ENCODE results near the gene CDK5RAP3. TPM values are rescaled to one million over a fixed set of nuclear protein-coding genes. Genes with fewer than 3 reads are reported as not detected.

Gene CDK5RAP3
- polyA plus RNA-seq, 5 donors = 141 to 179 (median 149) TPM

DNA sequence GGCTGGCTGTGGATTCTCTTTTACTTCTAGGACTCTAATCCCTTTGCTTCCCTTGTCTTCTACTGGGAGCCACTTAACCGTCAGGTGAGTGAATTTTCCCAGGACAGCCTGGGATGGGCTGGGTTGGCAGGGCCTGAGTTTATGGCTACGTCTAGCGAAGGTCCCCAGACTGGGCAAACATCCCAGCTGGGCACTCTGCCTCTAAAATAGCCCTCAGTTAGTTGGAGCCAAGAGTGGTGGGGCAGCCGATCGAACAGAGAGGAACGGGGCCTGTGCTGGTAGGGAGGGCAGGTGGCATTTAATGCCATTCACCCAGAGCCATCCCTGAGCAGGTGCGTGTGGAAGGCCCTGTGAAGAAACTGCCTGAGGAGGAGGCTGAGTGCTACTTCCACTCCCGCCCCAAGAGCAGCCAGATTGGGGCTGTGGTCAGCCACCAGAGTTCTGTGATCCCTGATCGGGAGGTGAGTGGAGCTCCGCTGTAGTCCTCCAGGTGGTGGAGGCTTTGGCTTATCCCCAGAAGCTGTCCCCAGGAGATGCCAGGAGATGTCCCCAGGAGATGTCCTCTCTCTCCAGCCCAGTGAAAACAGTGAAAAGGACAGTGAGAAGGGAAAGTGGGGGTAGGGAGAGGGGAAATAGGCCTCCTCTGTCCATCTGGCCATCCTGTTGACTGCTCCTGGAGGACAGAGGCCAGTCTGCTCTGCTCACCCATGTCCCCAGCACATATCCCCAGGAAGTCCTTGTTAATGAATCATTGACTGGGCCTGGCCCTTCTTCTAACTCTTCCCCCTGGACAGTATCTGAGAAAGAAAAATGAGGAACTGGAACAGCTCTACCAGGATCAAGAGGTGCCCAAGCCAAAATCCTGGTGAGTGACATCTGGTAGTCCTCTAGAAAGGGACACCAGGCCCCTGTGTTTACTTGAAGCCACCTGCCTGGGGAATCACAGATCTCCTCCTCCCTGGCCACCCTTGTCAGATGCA, 25.1 kb upstream of the CDK5RAP3 start:
- no peak for DNase-seq

DNA sequence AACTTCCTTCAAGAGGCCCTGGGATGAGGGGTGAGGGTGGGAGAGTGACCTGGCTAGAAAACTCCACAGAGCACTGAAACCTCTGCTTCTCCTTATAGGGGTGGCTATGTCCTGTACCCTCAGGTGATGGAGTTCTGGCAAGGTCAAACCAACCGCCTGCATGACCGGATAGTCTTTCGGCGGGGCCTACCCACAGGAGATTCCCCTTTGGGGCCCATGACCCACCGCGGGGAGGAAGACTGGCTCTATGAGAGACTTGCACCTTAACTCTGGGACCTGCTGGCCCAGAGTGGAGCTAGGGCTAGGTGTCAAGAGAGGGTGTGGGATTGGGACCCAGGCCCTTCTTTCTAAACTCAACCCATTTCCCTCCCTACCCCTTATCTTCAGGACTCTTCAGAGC, 24.4 kb upstream of the CDK5RAP3 start:
- no peak for DNase-seq

DNA sequence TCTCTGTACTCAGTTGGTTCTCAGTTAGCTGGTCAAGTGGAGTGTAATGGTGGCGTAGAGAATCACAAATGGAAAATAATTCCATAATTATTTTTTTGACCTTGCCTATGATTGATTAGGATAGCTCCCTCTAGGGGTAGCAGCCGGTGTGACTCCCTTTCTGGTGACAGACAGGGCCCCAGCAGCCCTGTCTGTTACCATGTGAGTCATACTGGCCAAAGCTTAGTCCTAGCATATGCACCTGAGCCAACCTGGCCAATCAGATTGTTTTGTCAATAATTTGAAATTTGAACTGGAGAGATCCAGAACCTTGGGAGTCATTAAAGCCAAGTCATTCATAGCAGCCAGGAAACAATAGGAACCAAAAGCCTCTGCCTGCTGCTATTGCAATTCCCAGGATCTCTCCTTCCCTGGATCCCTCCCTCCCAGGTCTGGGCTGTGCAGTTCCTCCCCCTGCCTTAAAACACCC, 23.9 kb upstream of the CDK5RAP3 start:
- DNase-seq = no peak

DNA sequence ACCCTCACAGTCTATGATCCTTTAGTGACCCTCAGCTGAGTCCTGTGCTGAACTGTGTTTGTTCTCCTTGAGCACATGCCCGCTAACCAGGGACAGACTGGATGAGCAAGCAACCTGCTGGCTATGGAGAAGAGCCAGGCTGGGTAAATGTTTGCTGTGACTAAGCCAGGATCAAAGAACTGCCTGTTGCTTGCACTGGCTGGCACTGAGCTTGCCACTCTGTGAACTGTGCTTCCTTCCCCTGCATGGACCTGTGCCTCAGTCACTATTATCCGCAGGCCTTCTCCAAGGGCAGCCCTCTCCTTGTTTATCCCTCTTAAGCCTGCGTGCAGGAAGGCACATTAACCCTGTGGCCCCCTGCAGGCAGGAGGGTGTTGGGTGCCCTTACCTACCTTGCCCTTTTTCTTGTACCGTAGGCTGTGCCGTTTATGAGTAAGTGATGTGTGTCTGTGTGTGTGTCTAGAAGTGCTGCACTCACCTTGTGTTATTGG, 22.2 kb upstream of the CDK5RAP3 start:
- DNase-seq = no peak

DNA sequence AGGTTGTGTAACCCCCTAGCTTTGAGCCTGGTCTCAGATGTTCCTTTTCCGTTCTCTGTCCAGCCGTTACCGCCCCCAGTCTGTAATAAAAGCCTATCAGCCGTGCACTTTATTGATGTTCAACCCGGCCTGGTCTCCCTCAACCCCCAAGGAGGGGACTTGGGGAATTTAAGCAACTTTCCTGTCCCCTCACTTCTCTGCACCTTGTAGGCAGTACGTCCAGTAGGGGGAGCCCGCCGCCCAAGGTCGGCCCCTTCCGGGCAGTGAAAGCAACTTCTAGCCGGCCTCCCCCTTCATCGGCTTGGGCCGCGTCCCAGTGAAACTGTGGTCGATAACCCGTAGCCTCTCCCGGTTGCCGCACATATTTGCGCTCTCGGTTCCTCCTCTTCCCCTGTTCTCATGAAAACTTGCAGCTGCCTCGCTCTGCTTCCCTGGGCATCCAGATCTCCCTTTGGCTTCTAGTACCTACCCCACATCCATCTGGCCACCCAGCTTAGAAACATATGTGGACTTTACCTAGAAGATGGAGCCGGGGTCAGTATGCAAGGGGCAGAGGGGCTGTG, 21.6 kb upstream of the CDK5RAP3 start:
- peak; percentile 74 to 76 for DNase-seq

DNA sequence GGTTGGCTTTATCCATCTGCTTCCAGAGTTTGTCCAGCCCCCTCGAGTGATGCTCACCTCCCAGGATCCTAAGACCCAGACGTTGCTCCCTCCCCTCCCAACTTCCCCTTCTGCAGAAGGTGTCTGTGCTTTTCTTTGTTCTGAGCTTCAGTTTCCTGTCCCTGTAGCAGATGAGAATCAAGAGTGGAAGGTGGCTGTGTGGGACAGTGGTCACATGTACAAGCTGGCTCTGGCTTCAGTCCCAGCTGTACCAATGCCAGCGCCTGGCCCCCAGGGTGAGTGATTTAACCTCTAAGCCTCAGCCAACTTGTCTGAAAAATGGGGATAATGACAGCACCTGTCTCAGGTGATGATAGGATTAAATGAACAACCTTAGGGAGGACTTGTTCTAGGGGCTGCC, 21.0 kb upstream of the CDK5RAP3 start:
- DNase-seq = no peak

DNA sequence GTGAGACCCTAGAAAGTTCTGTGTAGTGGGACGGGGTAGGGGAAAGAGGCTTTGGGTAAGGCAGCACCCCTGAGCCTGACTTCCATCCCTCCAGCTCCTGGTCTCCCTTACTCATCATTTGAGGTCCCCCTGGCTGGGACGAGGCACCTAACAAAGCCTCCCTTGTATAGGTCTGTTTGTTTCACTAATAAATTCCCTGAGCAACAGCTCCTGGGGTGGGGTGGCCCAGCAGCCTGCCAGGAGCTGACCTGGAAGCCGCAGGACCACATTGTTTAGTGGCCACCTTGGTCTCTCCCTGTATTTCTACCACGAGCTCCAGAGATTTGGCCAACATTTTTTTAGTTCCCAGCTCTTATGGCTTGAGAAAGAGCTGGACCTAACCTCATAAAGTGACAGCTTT, 20.5 kb upstream of the CDK5RAP3 start:
- DNase-seq = no peak

DNA sequence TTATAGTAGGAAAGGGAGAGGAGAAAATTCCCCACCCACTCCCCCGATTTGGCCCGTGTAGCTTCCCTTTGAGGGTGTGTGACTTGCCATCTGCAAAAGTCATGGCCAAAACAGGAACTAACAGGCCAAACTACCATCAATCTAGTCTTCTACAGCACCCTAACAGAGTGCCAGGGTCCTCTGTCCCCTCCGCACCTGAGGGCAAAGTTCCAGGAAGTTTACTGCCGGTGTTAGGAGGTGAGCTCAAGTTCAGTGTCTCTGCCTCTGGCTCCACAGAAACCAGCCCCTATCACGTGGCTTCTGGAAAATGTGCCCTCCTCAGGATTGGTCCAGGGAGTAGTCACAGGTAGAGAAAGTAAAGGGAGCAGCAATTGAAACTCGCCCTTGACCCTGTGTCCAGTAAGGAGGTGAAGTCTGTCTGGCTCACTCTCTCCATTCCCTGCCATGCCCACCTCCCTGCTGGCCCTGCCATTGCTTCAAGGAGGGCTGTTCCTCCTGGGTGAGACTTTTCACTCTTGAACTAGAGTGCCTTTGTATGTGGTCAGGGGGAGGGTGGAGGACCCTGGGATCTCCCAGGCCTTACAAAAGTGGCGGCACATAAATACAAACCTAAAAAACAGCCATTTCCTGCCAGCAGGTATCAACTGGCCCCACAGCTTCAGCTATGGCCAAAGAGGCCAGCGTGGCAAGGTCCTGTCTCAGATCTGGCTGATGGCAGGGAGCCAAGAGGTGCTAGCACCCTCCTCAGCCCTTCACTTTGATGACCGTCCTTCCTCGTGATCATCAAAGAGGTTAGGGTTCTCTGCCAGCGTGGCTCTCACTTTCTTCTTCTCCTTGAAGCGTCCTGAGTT, 18.5 kb upstream of the CDK5RAP3 start:
- DNase-seq = no peak

DNA sequence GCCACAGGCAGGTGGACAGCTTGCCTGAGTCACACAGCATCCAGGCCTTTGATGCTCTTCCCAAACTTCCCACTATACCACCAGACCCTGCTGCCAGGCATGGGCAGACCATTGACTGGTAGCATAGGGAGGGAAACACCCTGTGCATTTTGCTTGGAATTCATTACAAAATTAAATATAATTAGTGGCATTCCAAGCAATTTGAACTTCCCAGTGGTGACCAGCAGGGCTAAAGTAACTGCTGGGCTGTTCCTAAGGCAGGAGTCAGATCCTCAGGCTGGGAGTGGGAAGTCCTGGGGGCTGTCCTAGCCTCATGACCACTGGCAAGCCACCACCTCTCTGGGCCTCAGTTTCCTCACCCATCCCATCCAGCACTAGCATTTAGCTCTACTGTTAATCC, 17.0 kb upstream of the CDK5RAP3 start:
- no peak for DNase-seq

DNA sequence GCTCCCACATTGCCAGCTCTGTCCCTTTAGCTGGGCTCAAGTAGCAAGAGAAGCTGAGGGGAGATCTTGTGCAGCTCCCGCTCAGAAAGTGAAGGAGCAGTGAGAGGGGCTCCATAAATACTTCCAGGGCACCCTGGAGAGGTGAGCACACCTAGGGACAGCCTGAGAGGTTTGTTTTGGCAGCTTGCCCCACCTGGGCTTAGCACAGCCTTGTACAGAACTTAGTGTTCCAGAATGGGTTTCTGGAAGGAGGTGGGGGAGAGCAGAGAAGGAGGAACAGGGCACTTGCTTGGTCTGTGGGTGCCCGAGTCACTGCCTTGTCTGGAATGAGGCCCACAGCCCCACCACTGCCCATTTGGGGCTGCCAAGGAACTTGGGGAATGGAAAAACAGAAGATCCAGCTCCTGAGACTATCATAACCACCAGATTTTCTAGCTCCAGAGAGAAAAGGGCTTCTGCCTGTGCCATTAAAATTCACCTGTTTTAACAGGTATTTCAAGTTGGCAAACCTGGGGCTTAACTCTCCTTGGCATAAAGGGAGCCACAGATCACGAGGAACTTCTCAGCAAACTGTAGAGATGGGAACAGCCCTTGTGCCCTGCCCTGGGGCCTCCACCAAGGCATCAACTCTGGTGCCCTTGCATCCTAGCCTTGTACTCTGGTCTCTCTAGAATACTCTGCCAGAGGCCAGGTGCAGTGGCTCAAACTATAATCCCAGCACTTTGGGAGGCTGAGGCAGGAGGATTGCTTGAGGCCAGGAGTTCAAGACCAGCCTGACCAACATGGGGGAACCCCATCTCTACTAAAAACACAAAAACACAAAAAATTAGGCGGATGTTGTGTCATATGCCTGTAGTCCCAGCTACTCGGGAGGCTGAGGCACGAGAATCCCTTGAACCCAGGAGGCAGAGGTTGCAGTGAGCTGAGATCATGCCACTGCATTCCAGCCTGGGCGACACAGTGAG, 15.1 kb upstream of the CDK5RAP3 start:
- DNase-seq = peak; percentile 60 to 69

DNA sequence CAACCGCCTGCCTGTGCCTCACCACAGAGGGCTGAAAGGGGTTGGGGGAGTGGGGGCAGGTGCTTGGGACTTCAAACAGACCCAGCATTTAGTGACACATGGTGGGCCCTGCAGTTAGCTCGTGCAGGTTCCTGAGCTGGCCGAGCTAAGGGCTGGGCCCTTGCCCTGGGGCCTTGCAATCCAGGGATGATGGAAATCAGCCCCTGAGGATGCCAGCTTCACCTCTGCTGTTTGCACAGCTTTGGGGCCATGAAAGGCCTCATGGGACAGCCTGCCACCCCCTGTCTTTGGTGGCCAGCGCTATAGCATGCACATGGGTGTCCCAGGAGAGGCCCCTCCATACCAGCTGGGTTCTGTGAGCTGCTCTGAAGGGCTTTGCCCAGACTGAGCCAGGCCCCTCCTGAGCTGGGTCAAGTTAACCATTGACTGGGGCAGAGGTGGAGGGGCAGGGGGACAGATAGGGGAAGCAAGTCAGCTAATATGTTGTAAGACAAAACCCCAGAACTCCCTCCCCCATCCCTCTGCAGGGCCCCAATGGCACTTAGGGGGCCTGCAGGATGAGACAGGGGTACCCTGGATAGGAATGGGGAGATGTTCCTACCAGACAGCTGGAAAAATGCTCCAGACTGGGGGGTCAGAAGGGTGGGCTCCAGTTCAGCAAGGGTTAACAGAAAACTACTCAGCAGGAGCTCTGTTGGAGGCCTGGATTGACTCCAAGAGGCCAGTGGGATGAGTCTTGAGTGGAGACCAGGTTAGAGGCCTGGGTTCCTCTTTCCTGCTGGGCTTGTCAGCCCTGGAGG, 13.9 kb upstream of the CDK5RAP3 start:
- DNase-seq = no peak

DNA sequence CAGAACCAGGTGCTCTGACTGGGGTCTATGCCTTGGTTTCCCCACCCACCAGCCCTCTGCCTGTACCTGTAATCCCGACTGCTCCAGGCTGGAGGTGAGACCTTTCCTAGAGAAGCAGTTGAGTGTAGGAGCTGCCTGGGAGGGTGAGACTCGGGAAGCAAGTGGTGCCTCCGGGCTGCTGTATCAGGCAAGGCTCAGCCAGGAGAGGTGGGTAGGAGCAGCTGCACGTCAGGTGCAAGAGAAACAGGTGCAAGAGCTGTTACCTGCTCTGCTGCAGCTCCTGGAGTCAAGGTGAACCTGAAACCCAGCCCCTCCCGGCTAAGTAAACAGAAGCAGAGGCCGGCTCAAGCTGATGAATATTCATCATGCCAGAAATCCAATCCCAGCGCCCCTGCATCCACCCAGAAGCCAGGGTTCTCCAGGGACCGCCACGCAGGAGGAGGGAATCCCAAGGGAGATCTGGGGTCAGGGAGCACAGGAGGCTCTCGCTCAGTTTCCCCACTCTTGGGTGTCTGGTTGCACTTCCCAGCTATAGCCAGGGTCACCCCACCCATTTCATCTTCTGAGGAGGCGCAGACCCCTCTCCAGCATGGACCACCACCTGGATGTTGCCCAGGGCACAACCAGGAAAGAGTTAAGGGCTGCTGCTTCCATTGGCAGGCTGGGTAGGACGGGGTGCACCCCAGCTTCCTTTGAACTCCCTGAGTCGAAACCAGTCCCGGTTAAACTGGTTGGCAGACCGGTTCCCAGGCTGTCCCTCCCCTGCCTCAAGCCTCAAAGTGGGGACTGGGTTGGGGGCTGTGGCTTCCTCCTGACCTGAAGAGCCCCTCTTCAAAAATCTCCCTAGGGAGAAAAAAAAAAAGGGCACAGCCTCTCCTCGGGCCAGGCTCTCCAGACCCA, 13.1 kb upstream of the CDK5RAP3 start, which contains the start of gene PRR15L:
Gene PRR15L (minus strand): TSS at position 293 of the 900 bp plus-strand sequence. CDS start 4,649 bp downstream, outside the sequence.
- DNase-seq = peak in 1 of 2 donors; percentile 60

DNA sequence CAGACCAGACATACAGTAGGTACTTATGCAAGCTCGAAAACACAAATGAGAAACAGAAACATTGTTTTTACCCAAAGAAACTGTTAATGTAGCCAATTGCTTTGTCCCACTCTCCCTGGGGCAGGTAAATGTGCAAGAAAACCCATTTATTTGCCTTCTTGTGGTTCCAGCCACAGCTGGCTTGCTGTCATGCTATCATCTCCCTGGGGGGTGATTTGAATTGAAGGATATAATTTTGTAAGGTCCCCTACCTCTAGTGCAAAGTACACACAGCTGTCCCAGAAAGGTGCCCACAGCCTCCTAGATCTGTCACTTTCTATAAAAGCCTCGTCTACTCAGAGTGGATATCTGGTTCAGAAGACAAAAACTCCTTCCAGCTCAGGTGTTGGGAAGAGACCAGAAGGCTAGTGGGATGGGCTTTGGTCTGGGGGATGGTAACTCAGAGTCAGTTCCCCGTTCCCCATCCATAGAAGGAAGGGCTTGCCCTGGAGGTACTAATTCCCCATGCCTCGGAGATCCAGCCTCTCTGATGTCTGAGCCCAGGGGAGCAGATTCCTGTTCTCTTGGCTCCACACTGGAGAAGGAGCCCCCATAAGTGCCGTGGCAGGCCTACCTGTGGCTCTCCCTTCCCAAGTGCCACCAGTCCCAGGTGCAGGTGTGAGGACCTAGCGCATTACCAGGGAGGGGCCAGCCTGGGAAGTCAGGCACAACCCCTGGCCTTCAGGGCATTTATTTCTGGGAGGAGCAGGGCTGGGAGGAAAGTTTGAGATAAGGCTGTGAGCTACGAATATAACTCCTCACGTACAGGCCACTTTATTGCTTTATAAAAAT, 10.9 kb upstream of the CDK5RAP3 start:
- no peak for DNase-seq

DNA sequence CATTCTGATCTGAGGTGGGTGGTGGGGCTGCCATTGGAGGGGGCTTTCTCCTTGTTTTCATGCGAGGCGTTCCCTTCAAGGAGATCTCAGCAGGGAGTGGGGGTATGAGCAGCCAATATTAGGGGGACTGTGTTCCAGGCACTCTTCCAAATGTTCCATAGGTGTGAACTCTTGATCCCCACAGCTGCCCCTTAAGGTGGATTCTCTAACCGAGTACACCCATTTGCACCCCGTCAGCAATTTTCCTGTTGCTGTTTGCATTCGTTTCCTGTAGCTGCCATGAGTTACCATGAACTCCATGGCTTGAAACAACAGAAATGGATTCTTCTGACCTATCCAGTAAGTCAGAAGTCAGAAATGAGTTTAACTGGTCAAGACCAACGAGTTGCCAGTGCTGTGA, 9.5 kb upstream of the CDK5RAP3 start:
- DNase-seq = no peak

DNA sequence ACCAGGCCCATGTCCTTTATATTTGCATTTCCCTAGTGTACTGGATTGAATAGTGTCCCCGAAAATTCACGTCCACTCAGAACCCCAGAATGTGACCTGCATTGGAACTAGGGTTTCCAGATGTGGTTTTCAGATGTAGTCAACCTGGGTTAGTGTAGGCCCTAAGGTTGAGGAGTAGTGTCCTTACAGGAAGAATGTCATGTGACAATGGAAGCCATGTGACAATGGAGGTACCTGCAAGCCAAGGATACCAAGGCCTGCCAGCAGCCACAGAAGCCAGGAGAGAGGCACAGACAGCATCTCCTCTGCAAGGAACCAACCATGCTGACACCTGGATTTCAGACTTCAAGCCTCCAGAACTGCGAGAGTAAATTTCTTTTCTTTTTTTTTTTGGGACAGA, 8.0 kb upstream of the CDK5RAP3 start:
- DNase-seq = no peak

DNA sequence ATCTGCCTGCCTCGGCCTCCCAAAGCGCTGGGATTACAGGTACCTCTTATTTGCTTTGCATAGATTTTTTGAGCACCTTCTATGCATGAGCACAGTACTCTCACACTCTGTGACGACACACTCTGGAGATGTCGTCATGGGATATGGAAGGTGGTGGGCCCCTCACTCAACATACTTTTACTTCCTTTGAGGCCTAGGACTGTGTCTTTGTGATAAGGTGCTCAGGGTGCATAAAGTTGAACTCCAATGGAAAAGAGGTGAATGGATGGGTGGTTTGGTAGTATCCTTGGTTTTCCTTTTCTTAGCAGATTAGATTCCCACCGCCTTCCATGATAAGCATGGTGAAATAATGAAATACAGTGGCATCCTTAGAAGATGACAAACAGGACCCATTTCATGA, 6.1 kb upstream of the CDK5RAP3 start:
- no peak for DNase-seq

DNA sequence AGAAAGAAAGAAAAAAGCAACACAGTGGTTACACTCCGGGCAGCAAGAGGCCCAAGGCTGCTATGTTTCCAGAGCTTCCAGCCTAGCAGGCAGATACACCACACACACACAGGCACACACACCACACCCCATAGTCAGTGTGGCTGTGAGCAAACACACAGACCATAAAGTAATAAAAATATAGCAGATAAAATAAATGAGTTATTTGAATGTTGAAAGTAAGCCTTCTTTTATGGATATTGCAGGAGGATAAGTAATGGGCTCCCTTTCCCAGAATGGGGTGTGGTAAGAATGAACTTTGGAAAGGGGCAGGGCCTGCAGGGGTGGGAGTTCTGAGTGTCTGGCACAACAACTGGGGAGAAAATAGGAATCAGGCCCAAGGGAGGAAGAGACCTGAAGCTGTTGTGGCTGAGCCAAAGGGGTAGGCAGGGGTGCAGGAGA, 4.8 kb upstream of the CDK5RAP3 start:
- DNase-seq = no peak

All from right lung (tissue), 5 donors.